Measurements from ENCODE around the gene MAP9. TPM values are rescaled to one million over a fixed set of nuclear protein-coding genes. Genes with fewer than 3 reads are reported as not detected.
A peak's percentile ranks its signal among the peaks of the same experiment; 100 is the strongest.

MAP9 gene
- polyA plus RNA-seq, 1 experiment, result 13.9 TPM

GRCh38 chr4:155392481-155393184, 15.9 kb upstream of the MAP9 start:
- H3K9me3 ChIP-seq (ENCODE audit: control insufficient read depth, insufficient read depth, low read length), result no peaks in the 10 kb centered on the region
- H3K27me3 ChIP-seq (ENCODE audit: control insufficient read depth, insufficient read depth, low read length), result peaks cover 2% of the 10 kb centered on the region
- DNase-seq (ENCODE audit: low read depth, low spot score), result peak; percentile 38
- H3K27ac ChIP-seq (ENCODE audit: low read depth, low read length), result peak overlapping the region; percentile 96
- TF ChIP-seq CTCF (IDR thresholded peaks at IDR 0.05; ENCODE audit: low read depth, low read length), result no peak
- ChIA-PET CTCF (interaction anchor here (0.6 kb wide), 1 partner anchor 11 kb away, joined by 3 read pairs; no protein-coding TSS in a partner anchor), POLR2A (no interaction called here)
- no peak overlapping the region for H3K4me3 ChIP-seq (ENCODE audit: low read depth, low read length)

GRCh38 chr4:155391932-155392331, 15.2 kb upstream of the MAP9 start:
- no peak for TF ChIP-seq CTCF (IDR thresholded peaks at IDR 0.05; ENCODE audit: low read depth, low read length)
- Histone ChIP-seq H3K27ac (ENCODE audit: low read depth, low read length) (no peak overlapping the region), H3K9me3 (ENCODE audit: control insufficient read depth, insufficient read depth, low read length) (no peaks in the 10 kb centered on the region), H3K27me3 (ENCODE audit: control insufficient read depth, insufficient read depth, low read length) (no peaks in the 10 kb centered on the region), H3K4me3 (ENCODE audit: low read depth, low read length) (no peak overlapping the region)
- ChIA-PET POLR2A (no interaction called here), CTCF (no interaction called here)
- no peak for DNase-seq (ENCODE audit: low read depth, low spot score)

GRCh38 chr4:155388162-155388561, 11.4 kb upstream of the MAP9 start:
- Histone ChIP-seq H3K27ac (ENCODE audit: low read depth, low read length) (no peak overlapping the region), H3K27me3 (ENCODE audit: control insufficient read depth, insufficient read depth, low read length) (no peaks in the 10 kb centered on the region), H3K9me3 (ENCODE audit: control insufficient read depth, insufficient read depth, low read length) (no peaks in the 10 kb centered on the region), H3K4me3 (ENCODE audit: low read depth, low read length) (no peak overlapping the region)
- no peak for DNase-seq (ENCODE audit: low read depth, low spot score)
- ChIA-PET POLR2A (no interaction called here), CTCF (interaction anchor here (1.2 kb wide), 1 partner anchor 9 kb away, joined by 3 read pairs; no protein-coding TSS in a partner anchor)
- TF ChIP-seq CTCF (IDR thresholded peaks at IDR 0.05; ENCODE audit: low read depth, low read length), result no peak

- CTCF ChIA-PET, result no interaction called here
- no peak for DNase-seq (ENCODE audit: low read depth, low spot score)
- Histone ChIP-seq H3K4me3 (ENCODE audit: low read depth, low read length) (no peak overlapping the region), H3K27ac (ENCODE audit: low read depth, low read length) (no peak overlapping the region), H3K27me3 (ENCODE audit: control insufficient read depth, insufficient read depth, low read length) (peaks cover 3% of the 10 kb centered on the region), H3K9me3 (ENCODE audit: control insufficient read depth, insufficient read depth, low read length) (no peaks in the 10 kb centered on the region)
- TF ChIP-seq CTCF (IDR thresholded peaks at IDR 0.05; ENCODE audit: low read depth, low read length), result no peak
- POLR2A ChIA-PET, result no interaction called here
Measured at GRCh38 chr4:155383541-155383940, 6.8 kb upstream of the MAP9 start.

- POLR2A ChIA-PET, result no interaction called here
- H3K9me3 ChIP-seq (ENCODE audit: control insufficient read depth, insufficient read depth, low read length), result peaks cover 4% of the 10 kb centered on the region; the same call in 1 of the 2 replicates
- DNase-seq (ENCODE audit: low read depth, low spot score), result no peak
- CTCF ChIA-PET, result no interaction called here
- peaks cover 3% of the 10 kb centered on the region for H3K27me3 ChIP-seq (ENCODE audit: control insufficient read depth, insufficient read depth, low read length)
- H3K27ac ChIP-seq (ENCODE audit: low read depth, low read length), result no peak overlapping the region
- TF ChIP-seq CTCF (IDR thresholded peaks at IDR 0.05; ENCODE audit: low read depth, low read length), result no peak
- no peak overlapping the region for H3K4me3 ChIP-seq (ENCODE audit: low read depth, low read length)
Measured at GRCh38 chr4:155377276-155377675, 511 bp upstream of the MAP9 start.

All from AG04450 (cell line).